ENCODE measurements around the gene MED17. TPM values are rescaled to one million over a fixed set of nuclear protein-coding genes. Genes with fewer than 3 reads are reported as not detected.

MED17 gene
- total RNA-seq, 1 experiment from 2014 or later = 44.2 TPM

DNA sequence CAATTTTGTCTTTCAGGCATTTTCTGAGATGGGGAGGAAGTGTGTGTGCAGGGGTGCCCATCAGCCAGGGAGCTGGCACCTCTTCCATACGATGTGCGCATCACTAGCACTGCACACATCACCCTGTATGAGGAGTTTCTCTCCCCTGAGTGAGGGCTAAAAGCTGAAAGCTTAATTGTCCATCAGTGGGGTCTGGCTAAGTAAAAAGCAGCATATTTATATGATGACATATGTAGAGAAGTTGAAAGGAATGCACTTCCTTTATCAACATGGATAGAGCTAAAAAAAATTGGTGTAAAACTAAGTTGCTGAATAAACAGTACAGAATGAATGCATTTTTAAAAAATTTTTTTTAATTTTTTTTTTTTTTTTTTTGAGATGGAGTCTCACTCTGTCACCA, 62.3 kb downstream of the MED17 start:
- DNase-seq (ENCODE audit: low spot score) = no peak

DNA sequence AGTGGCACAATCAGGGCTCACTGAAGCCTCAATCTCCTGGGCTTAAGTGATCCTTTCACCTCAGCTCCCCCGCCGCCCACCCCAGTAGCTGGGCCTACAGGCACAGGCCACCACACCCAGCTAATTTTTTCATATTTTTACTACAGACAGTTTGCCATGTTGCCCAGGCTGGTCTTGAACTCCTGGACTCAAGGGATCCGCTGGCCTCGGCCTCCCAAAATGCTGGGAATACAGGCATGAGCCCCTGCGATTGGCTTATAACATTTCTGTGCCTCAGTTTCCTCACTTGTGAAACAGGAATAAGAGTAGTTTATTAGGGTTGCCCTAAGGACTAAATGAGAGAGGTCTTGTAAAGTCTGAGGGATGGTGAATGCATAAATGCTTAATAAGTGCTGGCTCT, 65.1 kb downstream of the MED17 start:
- DNase-seq (ENCODE audit: low spot score) = no peak

DNA sequence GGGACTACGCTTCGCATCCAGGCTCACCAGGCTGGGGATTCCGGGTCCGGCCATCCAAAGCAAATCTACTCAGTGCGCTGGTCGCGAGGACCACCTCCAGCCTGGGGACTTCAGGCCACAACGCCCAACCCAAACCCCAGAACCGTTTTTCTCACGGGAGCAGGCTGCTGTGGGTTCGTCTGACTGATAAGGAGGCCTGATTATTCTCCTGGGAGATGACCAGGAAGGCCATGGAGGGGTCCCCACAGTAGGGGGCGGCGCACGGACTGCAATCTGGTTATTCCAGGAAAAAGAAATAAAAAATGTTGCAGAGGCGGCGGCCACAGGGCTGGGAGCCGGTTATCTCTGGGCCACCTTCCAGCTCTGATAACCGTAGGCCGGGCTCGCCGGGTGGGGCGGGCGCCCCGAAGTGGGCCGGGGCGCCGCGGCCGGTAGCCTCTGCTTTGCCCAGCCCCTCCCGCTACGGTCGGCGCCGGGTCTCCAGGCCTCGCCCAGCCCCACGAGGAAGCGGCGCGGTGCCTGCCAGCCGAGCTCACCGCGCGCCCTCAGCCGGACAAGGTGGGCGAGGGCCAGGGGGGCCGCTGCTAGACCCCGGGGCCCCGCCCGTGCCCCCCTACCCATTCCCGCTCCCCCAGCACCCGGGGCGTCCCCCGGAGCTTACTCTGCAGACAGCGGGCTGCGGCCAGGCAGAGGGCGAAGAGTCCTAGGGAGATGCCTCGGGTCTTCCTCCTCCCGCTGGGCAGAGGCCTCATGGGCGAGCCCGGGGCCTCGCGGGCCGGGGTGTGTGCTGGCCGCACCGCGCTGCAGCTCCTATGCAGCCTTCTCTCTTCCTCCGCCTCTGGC, 65.9 kb downstream of the MED17 start:
- DNase-seq (ENCODE audit: low spot score) = no peak

DNA sequence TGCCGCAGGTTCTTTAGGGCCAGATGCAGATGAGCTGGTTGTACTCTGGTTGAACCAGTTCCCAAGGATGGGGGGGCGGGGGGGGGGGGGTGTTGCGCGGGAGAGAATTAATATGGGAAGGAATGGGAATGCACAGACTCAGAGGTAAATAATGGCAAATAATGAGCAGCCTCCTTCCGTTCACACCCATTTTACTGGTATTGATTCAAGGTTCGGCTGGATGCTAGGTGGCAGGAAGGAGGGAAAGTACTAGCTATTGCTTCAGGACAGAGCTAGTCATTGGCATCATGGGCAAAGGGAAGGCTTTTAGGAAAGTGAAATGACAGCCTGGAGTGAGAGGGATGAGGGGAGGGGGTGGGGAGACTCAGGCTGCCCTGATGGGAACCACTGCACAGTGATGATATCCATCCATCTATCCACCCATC, 66.5 kb downstream of the MED17 start, which contains the start of gene VSTM5:
VSTM5 (minus strand) TSS at position 25 of the 425 bp plus-strand sequence. CDS start 116 bp downstream, outside the sequence.
- DNase-seq (ENCODE audit: low spot score) = peak; percentile 9

DNA sequence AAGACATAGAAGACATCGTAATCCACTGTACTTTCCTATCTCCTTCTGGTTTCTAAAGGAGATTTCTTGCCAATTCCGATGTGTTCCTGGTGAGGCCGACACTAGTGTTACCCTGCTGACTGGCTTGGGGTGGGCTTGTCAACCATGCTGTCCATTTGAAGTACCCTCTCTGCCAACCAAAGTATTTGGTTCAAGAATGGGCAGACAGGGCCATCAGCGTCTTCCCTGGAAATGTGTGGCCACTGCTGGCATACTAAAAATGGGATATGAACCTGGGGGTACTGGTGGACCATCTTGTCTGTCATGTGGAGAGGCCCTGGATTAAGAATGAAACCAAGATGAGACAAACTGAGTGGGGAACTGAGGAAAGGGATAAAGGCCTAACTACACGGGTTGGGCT, 68.2 kb downstream of the MED17 start:
- no peak for DNase-seq (ENCODE audit: low spot score)

DNA sequence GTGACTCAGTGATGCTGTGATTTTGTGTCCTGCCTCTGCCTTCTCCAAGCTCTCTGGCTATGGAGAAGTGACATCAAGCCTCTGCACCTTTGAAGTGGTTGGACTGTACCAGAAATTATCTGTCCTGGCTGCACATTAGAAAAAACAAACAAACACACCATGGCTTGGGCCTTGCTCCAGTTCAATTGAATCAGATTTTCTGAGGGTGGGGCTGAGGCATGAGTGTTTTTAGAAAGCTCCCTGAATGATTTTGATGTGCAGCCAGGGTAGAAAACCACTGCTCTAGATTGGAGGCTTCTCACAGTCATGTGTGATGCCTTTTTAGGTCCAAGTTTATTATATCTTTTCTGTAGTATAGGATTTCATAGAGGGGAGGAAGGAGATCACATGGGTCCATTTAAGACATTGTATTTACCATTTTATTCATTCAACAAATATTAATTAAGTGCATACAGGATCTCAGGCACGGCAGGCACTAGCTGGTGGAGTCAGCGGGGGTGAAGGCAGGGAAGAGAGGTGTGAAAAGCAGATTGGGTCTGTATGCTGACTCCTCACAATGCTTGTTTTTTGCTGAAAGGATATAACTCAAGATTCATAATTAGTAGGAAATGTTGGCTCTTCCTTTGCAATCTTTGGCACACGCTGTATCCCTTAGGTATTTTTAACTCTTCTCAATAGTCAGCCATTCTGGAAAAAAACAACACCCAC, 73.5 kb downstream of the MED17 start:
- DNase-seq (ENCODE audit: low spot score) = no peak

DNA sequence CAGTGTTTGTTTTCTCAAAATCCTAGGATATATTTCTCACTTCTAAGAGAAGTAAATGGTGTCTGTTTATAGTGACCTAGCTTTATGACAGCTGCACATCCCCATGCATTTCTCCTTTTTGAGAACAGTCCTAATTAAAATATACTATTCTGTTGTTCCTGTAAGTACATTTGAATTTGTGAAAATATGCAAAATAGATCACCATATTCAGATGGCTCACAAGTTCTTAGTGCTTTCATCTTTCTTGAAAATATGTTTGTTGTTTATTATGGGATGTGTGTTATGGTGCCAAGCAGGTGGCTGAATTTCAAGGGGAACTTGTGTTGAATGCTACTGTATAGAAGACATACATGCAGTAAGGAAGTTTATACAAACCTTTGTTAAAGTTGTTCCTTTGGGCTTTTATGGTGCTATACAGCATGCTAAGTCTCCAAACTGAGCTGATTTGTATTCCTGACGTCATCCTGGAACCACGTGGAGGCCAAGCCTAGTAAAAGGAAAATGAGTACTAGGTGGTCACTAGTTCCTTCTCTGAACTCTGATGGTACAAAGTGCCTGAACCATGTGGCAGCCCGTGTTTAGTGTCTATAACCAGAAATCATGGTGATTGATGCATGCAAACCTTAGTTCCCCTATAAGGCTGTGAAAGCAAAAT, 74.2 kb downstream of the MED17 start:
- DNase-seq (ENCODE audit: low spot score) = no peak

DNA sequence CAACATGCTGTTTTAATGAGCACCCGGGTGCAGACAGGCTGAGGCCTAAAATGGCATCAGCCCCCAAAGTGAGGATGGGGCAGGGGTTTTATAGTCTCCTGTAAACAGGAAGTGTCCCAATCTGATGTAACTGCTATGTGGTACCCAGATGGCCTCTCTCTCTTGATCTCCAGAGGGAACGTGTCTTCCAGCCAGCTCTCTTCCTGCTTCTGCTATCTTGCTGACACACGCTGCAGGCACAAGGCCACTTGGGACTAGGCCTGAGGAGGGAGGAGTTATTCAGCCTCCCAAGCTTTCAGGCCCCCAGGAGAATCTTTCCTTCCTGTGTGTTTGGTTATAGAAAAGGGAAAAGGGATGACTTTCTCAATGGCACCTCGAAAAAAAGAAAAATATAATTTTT, 77.7 kb downstream of the MED17 start:
- DNase-seq (ENCODE audit: low spot score) = no peak

Small RNA genes within 50 kb of the gene (small RNA-seq; reads per million reads assigned to genes)
- gene RF00019 = not detected
- gene SNORA40 = not detected

Other genes with a start within 250 kb of the MED17 start
- gene SMCO4, start 240.9 kb upstream of the MED17 start, total RNA-seq (2014; rRNA removed; shearing (Covaris generic)) = 24.6 and 36.4 TPM in 2 replicates
- gene CEP295, start 122.6 kb upstream of the MED17 start, total RNA-seq (2014; rRNA removed; shearing (Covaris generic)) = 10.9 and 13.1 TPM in 2 replicates
- gene TAF1D, start 42.8 kb upstream of the MED17 start, total RNA-seq (2014; rRNA removed; shearing (Covaris generic)) = 103 and 114 TPM in 2 replicates
- gene C11orf54, start 42.6 kb upstream of the MED17 start, total RNA-seq (2014; rRNA removed; shearing (Covaris generic)) = 18.8 and 26.5 TPM in 2 replicates
- gene VSTM5, start 66.3 kb downstream of the MED17 start, total RNA-seq (2014; rRNA removed; shearing (Covaris generic)) = not detected in 2 replicates
- gene HEPHL1, start 237.1 kb downstream of the MED17 start, total RNA-seq (2014; rRNA removed; shearing (Covaris generic)) = not detected in 2 replicates